HG03039 (cell line): Measurements from ENCODE around the gene CCR9.

Experiments used
- ATAC-seq: cut with Tn5 transposase; IDR thresholded peaks from one replicate; pipeline ENCODE4 v1.9.1; 2021; ENCODE audit warnings: mild to moderate bottlenecking, moderate library complexity; ENCODE audit not compliant: unreplicated experiment

CCR9 gene

DNA sequence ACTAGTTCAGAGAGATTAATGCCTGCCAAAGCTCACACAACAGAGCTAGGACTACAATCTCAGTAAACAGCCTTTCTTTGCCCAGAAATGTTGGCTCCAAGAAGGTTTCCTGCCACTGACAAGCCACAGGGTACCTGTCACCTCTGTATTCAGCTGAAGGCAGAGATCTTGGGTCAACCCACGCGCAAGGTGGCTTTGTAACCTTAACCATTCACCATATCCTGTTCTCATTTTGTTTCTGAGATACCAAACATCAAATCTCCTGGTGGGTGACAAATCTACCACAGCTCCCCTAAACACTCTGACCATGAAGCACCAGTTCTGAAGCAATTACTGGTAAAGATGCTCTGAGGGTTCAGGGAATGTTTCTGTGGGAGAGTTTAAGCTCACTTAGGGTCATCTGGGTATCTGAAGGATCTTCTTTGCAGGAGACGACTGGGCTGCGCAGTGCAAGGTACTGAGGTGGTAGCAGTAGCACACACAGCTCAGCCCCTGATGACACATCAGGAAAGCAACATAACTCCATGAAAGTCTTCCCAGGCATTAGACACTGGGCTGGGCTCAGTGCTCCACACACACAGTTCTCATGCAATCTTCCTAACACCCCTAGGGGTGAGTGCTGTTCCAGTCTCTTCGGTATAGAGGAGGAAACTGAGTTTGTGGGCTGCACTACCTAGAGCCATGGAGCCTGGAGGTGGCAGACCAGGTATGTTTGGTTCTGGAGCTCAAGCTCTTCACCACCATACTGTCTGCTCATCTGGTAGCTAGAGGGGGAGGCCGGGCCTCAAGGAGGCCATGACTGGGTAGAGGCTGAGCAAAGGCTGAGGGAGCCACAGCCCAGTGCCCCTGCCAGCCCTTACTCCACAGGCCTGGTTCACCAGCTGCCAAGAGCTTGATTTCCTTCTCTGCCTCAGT, 64.6 kb downstream of the CCR9 start:
- ATAC-seq: no peak

DNA sequence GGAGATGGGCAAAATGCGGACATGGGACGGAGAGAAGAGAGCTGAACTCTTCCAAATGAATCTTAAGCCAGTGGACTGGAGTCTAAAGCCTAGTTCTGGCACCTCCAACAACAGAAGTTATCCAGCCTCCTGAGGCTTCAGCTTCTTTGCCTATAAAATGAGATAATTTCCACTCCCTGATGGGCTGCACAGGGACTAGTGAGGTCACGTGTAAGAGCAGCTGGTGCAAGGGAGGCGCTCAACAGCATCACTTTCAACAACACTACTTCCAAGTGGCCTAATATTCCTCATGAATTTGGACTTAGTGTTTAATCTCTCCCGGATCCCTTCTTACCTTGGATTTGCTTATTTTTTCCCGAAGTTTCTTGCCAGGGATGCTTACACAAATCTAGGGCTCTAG, 65.6 kb downstream of the CCR9 start:
- ATAC-seq: no peak

DNA sequence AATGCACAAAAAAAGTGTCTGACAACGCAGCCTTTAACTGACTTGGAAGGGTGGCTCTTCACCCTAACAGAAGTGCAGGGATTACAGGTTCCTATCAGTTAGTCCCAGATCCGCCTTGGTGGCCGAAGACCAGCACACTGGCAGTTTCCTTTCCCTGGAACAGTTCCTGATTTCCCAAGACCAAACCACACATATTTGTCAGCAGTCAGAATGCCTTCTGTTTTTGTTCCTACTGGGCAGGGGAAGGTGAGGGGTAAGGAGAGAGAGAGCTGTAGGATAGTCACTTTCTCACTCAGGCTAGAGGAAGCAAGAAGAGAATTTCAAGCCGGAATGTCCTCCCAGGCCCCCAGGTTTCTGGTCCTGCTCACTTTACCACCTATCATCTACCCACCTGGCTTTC, 66.1 kb downstream of the CCR9 start:
- no peak for ATAC-seq
